ENCODE results near the gene SLC39A12.

DNA sequence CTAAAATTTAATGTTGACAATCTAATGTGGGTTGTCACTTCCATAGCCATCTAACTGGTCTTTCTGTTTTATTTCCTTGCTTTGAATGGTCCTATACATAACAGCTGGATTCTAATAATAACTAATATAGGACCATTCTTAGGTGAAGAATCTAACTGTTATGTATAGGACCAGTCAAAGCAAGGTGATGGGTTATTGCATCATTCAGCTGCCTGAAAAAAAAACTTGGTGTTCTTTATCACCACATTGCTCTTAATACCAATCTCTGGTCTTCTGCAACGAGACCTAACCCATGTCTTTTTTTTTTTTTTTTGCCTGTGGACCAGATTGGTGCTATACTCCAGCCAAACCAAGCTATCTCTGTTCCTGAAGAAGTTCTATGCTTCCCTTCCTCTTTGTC is 45.7 kb upstream of the SLC39A12 start:
- no peak for TF ChIP-seq POLR2A (IDR thresholded peaks at IDR 0.05; ENCODE audit: low read depth, low read length)
- TF ChIP-seq TAF1 (IDR thresholded peaks at IDR 0.05; ENCODE audit: low read depth, low read length): no peak
- TF ChIP-seq POLR2AphosphoS5 (IDR thresholded peaks at IDR 0.05; ENCODE audit: low read depth, low read length): no peak
- no peak for TF ChIP-seq PAX5 (IDR thresholded peaks at IDR 0.05; ENCODE audit: insufficient read depth, low read length, severe bottlenecking)
- no peak for TF ChIP-seq SPI1 (IDR thresholded peaks at IDR 0.05; ENCODE audit: low read depth, low read length)

All from GM12891 (cell line).